ENCODE data around the gene ATXN7L1.

The ATXN7L1 gene, protein sequence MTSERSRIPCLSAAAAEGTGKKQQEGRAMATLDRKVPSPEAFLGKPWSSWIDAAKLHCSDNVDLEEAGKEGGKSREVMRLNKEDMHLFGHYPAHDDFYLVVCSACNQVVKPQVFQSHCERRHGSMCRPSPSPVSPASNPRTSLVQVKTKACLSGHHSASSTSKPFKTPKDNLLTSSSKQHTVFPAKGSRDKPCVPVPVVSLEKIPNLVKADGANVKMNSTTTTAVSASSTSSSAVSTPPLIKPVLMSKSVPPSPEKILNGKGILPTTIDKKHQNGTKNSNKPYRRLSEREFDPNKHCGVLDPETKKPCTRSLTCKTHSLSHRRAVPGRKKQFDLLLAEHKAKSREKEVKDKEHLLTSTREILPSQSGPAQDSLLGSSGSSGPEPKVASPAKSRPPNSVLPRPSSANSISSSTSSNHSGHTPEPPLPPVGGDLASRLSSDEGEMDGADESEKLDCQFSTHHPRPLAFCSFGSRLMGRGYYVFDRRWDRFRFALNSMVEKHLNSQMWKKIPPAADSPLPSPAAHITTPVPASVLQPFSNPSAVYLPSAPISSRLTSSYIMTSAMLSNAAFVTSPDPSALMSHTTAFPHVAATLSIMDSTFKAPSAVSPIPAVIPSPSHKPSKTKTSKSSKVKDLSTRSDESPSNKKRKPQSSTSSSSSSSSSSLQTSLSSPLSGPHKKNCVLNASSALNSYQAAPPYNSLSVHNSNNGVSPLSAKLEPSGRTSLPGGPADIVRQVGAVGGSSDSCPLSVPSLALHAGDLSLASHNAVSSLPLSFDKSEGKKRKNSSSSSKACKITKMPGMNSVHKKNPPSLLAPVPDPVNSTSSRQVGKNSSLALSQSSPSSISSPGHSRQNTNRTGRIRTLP

GRCh38 chr7:105876091-105876963 is at the start of gene ATXN7L1:
Gene ATXN7L1, minus strand, starts transcription at chr7:105876599. Its CDS starts 41 bp downstream, at chr7:105876558.
- peak; percentile 90 for DNase-seq

GRCh38 chr7:105926131-105926530 is 49.7 kb upstream of the ATXN7L1 start:
- no peak for DNase-seq

DNA sequence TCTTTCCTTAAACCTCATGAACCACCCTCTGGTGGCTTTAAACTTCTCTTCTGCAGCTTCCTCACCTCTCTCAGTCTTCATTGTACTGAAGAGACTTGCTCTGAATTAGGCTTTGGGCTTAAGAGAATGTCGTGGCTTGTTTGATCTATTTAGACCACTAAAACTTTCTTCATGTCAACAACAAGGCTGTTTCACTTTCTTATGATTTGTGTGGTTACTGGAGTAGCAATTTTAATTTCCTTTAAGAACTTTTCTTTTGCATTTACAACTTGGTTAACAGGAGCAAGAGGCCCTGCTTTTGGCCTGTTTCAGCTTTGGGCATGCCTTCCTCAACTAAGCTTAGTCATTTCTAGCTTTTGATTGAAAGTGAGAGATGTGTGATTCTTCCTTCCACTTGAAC is 48.5 kb upstream of the ATXN7L1 start:
- DNase-seq = no peak

DNA sequence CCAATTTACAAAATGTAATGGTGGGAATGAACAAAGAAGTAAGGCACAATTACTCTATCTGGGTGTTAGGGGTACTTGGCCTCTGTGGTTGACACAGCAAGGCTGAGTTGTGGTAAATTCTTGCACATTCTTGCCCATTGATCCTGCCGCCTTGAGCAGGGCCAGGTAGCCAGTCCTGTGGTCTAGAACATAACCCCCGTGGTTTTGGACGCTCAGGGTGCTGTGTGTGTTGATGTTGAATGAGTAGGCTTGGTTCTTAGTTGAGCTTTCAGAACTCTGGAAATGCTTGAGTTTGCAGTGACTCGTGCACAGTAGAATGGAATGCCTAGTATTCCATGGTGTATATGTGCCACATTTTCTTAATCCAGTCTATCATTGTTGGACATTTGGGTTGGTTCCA is 44.4 kb upstream of the ATXN7L1 start:
- DNase-seq = no peak

GRCh38 chr7:105917659-105918058 is 41.3 kb upstream of the ATXN7L1 start:
- no peak for DNase-seq

DNA sequence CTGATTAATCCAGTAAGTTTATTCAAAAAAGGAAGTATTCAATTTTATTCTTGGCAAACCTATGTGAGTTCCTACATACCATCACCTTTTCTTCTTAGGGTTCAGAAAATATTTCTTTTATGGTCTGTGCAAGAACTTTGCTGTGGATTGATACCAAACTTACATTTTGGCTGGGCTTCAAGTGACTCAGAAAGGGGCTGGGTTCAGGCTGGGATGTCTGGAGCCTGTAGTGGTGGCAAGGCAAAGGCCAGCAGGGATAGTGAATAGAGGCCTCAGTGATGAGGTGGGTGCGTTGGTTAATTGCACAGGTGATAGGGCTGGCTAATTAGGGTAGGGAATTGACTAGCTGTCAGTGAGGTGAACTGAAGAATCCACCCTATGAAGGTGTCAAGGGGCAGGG is 40.2 kb upstream of the ATXN7L1 start:
- DNase-seq = no peak

DNA sequence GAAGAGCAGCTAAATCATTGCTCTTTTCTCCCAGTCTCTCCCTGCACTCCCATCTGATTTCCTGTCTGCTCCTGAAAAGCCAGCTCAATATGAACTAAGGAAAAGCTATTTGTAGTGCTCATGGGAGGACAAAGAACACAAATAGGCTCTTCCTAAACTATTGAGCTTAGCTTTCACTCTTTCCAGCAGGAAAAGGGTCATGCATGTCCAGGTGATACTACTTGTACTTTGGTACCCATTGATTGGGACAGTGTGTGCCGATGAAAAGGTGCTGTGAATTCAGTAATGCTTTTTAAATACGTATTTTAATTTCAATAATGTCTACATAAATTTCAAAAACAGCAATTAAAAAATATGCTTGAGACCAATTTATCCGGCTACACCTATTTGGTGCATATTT is 37.5 kb upstream of the ATXN7L1 start:
- DNase-seq = no peak

- DNase-seq = no peak
Measured at GRCh38 chr7:105911961-105912575, 35.7 kb upstream of the ATXN7L1 start.

GRCh38 chr7:105910172-105910571 is 33.8 kb upstream of the ATXN7L1 start:
- DNase-seq = no peak

GRCh38 chr7:105909742-105910141 is 33.3 kb upstream of the ATXN7L1 start:
- no peak for DNase-seq

GRCh38 chr7:105907129-105907846 is 30.9 kb upstream of the ATXN7L1 start:
- no peak for DNase-seq

DNA sequence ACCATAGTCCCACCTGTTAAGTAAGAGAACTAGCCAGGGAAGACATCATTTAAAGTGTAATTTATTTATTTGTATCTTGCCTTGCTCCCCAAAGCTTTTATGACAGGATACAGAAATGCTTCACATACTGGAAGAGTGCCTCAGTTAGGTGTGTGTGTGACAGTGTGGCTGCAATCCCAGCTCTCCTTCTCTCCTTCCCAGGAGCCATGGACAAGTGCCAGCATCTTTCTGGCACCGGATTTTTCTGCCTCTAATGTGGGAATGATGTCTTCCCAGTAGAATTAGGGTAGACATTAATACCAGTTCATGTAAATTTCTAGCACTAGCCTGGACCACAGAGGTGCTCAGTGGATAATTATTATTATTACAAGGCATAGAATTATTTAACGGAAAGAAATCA is 30.3 kb upstream of the ATXN7L1 start:
- DNase-seq = no peak

DNA sequence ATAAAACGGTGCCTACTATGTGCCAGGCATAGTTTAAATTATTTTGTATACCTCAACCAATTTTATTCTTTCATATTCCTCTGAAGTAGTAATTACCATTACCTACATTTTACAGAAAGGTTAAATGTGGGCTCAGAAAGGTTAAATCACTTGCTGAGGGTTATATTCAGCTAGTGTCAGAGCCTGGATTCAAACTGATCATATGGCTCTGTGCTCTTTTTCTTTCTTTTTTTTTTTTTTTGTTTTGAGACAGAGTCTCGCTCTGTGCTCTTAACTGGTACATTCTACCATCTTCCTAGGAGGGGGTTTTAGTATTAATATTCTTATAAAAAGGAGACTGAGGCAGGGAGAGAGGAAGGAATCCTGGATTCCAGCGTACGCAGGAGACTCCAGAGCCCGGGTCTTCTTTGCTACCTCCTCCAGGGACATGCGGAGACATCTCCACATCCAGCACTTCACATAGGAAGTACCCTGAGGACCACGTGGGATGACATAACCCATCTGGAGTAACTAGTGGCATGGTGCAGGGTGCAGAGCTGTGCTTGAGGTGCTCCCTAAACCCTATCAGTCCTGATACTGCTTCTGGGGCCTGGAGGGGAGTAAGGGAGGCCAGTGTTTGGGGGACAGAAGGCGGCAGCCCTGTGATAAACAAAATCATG is 29.6 kb upstream of the ATXN7L1 start:
- no peak for DNase-seq

DNA sequence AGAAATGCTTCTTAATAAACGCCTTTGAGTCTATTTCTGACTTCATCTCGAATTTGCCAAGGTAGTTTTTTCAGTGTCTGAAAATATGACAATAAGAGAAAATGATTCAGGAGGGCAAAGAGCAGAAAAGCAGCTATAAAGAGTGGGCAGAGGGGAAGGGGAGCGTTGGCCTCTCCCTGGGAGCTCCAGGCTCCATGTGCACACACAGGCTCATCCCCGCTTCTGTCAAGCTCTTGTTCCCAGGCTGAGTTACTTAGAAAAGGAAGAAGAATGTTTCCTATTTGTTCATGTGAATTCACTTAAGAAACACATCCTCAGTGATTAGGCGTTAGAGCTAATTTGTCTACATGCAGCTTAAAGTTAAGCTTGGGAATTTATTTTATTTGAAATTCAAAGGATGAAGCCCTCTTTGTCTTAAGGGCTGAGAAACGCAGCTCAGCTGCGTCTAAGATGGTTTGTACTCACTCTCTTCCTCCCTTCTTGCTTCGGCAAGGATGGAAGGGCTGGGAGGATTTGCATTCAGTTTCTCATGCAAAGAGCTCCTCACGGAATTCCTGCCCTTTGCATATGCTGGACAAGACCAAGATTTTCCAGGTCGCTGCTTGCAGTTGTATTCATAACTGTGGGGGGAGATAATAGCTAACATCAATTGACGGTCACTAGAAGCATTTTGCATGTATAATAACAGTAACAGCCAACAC is 29.0 kb upstream of the ATXN7L1 start:
- DNase-seq = no peak

DNA sequence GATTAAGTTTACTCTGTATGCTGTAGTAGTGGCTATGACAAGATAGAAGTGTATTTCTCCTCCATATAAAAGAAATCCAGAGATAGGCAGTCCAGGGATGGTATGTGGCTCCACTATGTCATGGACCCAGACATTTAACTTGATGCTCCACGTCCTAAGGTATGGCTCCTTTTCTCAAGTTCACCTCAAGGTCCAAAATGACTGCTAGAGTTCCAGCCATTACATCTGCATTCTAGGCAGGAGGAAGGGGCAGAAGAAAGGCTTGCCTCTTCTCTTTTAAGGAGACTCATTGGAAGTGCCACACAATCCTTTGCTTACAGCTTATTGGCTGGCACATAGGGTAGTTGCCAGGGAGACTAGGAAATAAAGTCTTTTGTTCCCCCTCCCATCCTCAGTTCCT is 27.7 kb upstream of the ATXN7L1 start:
- no peak for DNase-seq

GRCh38 chr7:105902325-105902911 is 26.0 kb upstream of the ATXN7L1 start:
- DNase-seq = no peak

DNA sequence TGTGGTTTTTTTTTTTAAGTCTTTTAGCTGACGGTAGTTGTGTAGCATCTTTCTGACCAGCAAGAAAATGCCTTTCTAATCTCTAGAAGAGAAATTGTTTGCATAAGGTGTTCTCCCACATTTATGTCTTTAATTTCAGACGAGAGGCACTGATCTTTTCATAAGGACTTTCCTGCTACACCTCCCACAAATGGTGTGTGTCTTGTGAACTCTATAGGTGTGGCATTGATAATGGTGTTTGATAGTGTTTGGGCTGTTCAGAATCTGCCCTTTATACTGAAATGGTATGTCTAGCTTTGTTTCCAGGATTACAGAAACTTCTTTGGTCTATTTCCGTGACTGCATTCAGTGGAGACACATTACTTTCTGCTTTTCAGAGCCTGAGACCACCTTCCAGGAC is 21.6 kb upstream of the ATXN7L1 start:
- no peak for DNase-seq

DNA sequence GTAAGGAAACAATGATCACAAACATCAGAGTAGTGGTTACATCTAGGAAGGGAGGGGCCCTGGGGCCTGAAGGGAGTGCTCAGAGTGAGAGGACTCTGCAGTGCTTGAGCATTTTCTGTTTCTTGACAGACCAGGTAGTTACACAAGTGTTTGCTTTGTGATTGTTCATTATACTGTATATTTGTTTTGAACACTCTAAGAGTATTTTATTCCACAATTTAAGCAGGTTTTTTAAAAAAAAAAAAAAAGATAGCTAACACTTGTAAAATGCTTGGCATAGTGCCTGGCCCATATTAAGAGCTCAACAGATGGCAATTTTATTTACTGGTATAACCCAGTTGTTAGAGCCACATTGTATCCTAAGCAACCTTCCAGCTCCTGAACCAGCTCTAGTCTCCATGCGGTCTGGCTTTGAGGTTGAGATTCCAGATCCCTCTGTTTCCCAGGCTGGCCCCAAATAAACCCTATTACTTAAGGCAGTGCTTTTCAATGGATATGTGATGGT is 20.1 kb upstream of the ATXN7L1 start:
- DNase-seq = no peak

DNA sequence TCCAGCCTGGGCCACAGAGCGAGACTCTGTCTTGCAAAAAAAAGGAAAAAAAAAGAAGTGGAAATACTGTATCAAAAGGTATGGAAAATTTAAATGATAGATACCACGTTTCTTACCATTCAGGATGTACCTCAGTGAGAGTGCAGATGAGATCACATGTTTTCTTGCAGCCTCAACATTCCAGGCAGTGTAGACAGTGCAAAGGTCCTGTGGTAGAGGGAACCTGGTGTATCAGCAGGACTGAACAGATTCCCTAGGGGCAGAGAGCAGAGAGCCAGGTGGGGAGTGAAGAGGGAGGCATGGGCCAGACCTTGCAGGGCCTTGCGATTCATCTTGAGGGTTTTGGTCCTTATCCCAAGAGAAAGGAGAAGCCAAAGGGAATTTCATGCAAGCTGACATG is 17.7 kb upstream of the ATXN7L1 start:
- no peak for DNase-seq

DNA sequence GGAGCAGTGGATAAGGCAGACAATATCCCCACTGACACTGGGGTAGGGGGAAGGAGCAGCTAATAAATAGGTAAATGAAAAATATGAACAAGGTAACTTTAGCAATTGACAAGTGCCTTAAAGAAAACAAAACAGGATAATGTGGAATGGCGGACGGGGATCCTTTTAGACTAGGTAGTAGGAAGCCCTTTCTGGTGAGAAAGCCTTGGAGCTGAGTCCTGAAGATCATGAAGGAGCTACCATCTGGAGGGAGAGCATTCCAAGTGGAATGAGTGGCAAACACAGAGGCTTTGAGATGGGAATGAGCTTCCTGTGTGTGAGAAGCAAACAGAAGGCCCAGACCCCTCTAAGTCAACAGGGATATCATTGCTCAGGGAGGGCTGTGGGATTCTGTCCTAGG is 16.0 kb upstream of the ATXN7L1 start:
- DNase-seq = no peak

Data from OCI-M1 (cell line).